HG03439 (cell line): ENCODE results near the gene PPP1R9A.

Source experiments
- ATAC-seq: cut with Tn5 transposase; IDR thresholded peaks from one replicate; pipeline ENCODE4 v1.9.1; 2021; ENCODE audit warnings: mild to moderate bottlenecking, moderate library complexity; ENCODE audit not compliant: unreplicated experiment

PPP1R9A gene

DNA sequence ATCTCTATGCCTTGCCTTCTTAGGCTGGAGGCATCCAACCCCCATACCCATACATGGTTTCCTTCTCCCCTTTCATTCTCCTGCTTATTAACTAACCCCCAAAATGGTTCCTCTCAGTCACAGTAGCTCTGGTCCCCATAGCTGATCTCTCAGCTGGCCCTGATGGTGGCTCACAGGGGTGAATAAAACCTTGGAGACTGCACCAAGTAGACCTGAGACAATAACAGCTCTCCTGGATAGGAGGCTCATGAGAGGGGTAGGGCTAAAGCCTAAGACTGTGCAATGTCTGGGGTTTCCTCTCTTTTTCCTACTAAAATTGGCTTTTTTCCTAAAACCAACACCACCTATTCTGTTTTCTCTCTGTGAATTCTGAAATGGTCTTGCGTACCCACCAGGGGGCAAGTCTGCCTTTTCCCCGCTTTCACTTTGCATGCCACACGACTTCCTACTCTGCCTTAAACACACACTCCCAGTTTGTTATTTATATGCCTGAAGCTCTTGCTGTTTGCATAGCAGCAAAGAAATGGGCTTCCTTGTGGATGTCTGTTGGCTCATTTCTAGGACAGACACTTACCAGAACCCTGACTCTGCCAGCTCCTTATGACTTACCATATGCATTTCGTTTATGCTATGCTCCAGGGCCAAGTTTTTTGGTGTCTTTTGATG lies 435.4 kb downstream of the PPP1R9A start:
- ATAC-seq, result no peak
